Activated gamma-delta T cell (primary cell): ENCODE results near the gene TBC1D7.
"Not testable (repeated sequence)": the region's sequence is repeated elsewhere in the genome, so short reads cannot be mapped to it uniquely, and the experiment has no call there.

ENCODE experiments used
- DNase-seq: peaks from one replicate; lab custom pipeline; 2025; lab: John Stamatoyannopoulos, UW

Gene TBC1D7

GRCh38 chr6:13355999-13356785, 27.9 kb upstream of the TBC1D7 start:
- no peak for DNase-seq

- no peak for DNase-seq
These were observed 27.0 kb upstream of the TBC1D7 start for GRCh38 chr6:13355043-13355945.

- DNase-seq = no peak
These were observed 26.1 kb upstream of the TBC1D7 start for GRCh38 chr6:13354331-13355042.

GRCh38 chr6:13352165-13352564, 23.8 kb upstream of the TBC1D7 start:
- no peak for DNase-seq

- no peak for DNase-seq
These were observed 22.9 kb upstream of the TBC1D7 start for GRCh38 chr6:13351271-13351670.

GRCh38 chr6:13349811-13350506, 21.6 kb upstream of the TBC1D7 start:
- no peak for DNase-seq

GRCh38 chr6:13348334-13349113, 20.2 kb upstream of the TBC1D7 start:
- no peak for DNase-seq

- DNase-seq = no peak
These were observed 17.9 kb upstream of the TBC1D7 start for GRCh38 chr6:13346245-13346644.

GRCh38 chr6:13342414-13343019, 14.2 kb upstream of the TBC1D7 start:
- no peak for DNase-seq

- no peak for DNase-seq
These were observed 11.7 kb upstream of the TBC1D7 start for GRCh38 chr6:13339863-13340630.

GRCh38 chr6:13338038-13338437, 9.7 kb upstream of the TBC1D7 start:
- no peak for DNase-seq

- no peak for DNase-seq
These were observed 8.2 kb upstream of the TBC1D7 start for GRCh38 chr6:13336553-13336952.

- DNase-seq = no peak
These were observed 6.6 kb upstream of the TBC1D7 start for GRCh38 chr6:13334953-13335352.

GRCh38 chr6:13332349-13332706, 4.0 kb upstream of the TBC1D7 start:
- DNase-seq = no peak

GRCh38 chr6:13331516-13332348, 3.4 kb upstream of the TBC1D7 start:
- DNase-seq = no peak

GRCh38 chr6:13328875-13329183, 492 bp upstream of the TBC1D7 start:
- DNase-seq = no peak

GRCh38 chr6:13327691-13328075, 654 bp downstream of the TBC1D7 start:
- DNase-seq = no peak

- not testable (repeated sequence) for DNase-seq
These were observed 2.2 kb downstream of the TBC1D7 start for GRCh38 chr6:13326031-13326586.
